ENCODE measurements around the gene COLQ. TPM values are rescaled to one million over a fixed set of nuclear protein-coding genes. Genes with fewer than 3 reads are reported as not detected.

The COLQ gene
- total RNA-seq, 1 experiment from 2014 or later: 0.64 TPM

DNA sequence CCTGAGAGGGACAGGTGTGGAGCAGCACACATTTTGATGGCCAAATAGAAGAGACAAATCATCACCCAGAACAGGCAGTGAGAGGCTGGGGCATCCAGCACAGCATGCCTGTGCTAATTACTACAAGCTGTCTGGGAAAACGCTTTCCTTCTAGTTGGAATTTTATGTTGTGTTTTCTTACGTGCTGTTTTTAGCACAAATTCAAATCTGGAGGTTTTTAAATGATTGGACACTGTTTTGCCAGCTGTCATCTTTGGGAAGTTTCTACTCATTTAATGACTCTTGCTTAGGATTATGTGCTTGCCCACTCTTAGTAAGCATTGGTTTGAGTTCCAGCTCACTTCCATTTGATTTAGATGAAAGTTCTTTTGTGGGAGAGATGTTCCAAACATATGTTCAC lies 50.7 kb downstream of the COLQ start:
- no peaks in the 10 kb centered on the region for H3K27me3 ChIP-seq (ENCODE audit: control insufficient read depth, insufficient read depth, low read length)
- POLR2A ChIA-PET: no interaction called here
- in situ Hi-C loops (cut with HindIII; ENCODE audit: low pct_unique_long_range_greater_than_20kb, low sequenced_read_pairs) (no loop called here), intact Hi-C loops (cut with micrococcal nuclease; ENCODE audit: unreplicated experiment) (no loop called here)
- H3K4me1 ChIP-seq (ENCODE audit: control insufficient read depth, insufficient read depth, low read length): no peaks in the 10 kb centered on the region
- BruUV-seq (replicated peaks): no TSS peak
- no peak overlapping the region for H3K27ac ChIP-seq (ENCODE audit: low read length)
- ATAC-seq: no peak
- TF ChIP-seq, protein P1, sequence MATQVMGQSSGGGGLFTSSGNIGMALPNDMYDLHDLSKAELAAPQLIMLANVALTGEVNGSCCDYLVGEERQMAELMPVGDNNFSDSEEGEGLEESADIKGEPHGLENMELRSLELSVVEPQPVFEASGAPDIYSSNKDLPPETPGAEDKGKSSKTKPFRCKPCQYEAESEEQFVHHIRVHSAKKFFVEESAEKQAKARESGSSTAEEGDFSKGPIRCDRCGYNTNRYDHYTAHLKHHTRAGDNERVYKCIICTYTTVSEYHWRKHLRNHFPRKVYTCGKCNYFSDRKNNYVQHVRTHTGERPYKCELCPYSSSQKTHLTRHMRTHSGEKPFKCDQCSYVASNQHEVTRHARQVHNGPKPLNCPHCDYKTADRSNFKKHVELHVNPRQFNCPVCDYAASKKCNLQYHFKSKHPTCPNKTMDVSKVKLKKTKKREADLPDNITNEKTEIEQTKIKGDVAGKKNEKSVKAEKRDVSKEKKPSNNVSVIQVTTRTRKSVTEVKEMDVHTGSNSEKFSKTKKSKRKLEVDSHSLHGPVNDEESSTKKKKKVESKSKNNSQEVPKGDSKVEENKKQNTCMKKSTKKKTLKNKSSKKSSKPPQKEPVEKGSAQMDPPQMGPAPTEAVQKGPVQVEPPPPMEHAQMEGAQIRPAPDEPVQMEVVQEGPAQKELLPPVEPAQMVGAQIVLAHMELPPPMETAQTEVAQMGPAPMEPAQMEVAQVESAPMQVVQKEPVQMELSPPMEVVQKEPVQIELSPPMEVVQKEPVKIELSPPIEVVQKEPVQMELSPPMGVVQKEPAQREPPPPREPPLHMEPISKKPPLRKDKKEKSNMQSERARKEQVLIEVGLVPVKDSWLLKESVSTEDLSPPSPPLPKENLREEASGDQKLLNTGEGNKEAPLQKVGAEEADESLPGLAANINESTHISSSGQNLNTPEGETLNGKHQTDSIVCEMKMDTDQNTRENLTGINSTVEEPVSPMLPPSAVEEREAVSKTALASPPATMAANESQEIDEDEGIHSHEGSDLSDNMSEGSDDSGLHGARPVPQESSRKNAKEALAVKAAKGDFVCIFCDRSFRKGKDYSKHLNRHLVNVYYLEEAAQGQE (IDR thresholded peaks at IDR 0.05; ENCODE audit: insufficient read depth in 1 of 2, low read depth in 2 of 2, low read length in 1 of 2): no peak
- TF ChIP-seq POLR2AphosphoS5 (IDR thresholded peaks at IDR 0.05; ENCODE audit: low read depth, low read length): no peak
- TF ChIP-seq, protein P2, sequence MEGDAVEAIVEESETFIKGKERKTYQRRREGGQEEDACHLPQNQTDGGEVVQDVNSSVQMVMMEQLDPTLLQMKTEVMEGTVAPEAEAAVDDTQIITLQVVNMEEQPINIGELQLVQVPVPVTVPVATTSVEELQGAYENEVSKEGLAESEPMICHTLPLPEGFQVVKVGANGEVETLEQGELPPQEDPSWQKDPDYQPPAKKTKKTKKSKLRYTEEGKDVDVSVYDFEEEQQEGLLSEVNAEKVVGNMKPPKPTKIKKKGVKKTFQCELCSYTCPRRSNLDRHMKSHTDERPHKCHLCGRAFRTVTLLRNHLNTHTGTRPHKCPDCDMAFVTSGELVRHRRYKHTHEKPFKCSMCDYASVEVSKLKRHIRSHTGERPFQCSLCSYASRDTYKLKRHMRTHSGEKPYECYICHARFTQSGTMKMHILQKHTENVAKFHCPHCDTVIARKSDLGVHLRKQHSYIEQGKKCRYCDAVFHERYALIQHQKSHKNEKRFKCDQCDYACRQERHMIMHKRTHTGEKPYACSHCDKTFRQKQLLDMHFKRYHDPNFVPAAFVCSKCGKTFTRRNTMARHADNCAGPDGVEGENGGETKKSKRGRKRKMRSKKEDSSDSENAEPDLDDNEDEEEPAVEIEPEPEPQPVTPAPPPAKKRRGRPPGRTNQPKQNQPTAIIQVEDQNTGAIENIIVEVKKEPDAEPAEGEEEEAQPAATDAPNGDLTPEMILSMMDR (IDR thresholded peaks at IDR 0.05): no peak
- TF ChIP-seq SIN3A (IDR thresholded peaks at IDR 0.05; ENCODE audit: borderline replicate concordance, insufficient read depth, low read depth, low read length): no peak
- TF ChIP-seq TCF7L2 (IDR thresholded peaks at IDR 0.05; ENCODE audit: low read depth, low read length): no peak
- H3K9me3 ChIP-seq (ENCODE audit: control insufficient read depth, insufficient read depth, low read depth, low read length): no peaks in the 10 kb centered on the region
- DNase-seq (ENCODE audit: low read depth, low spot score): no peak
- H3K4me3 ChIP-seq (ENCODE audit: low read depth in 2 of 2, low read length in 2 of 2): no peak overlapping the region
- CTCF ChIA-PET: no interaction called here
- H3K36me3 ChIP-seq (ENCODE audit: control insufficient read depth, insufficient read depth, low read length): no peaks in the 10 kb centered on the region

DNA sequence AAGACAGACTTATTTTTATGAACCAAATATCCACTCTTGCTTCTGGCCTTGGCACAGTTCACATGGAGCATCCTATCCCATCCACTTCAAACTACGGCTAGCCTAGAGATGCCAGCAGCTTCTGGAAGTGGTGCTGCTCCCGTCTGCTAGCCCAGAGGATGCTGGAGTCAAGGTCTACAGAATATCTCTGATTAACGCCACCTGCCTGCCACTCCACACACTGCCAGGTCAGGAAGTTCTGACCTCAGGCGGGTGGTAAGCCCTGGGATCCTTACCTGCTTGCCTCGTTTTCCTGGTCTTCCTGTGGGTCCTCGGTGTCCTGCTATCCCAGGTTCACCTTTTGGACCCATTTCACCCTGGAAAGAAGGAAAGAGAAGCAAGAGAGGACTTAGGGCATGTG lies 51.2 kb downstream of the COLQ start:
- H3K27ac ChIP-seq (ENCODE audit: low read length): no peak overlapping the region
- no peaks in the 10 kb centered on the region for H3K36me3 ChIP-seq (ENCODE audit: control insufficient read depth, insufficient read depth, low read length)
- ATAC-seq (no peak), DNase-seq (ENCODE audit: low read depth, low spot score) (no peak)
- in situ Hi-C loops (cut with HindIII; ENCODE audit: low pct_unique_long_range_greater_than_20kb, low sequenced_read_pairs) (no loop called here), intact Hi-C loops (cut with micrococcal nuclease; ENCODE audit: unreplicated experiment) (no loop called here)
- H3K27me3 ChIP-seq (ENCODE audit: control insufficient read depth, insufficient read depth, low read length): no peaks in the 10 kb centered on the region
- ChIA-PET CTCF (no interaction called here), POLR2A (no interaction called here)
- H3K4me1 ChIP-seq (ENCODE audit: control insufficient read depth, insufficient read depth, low read length): no peaks in the 10 kb centered on the region
- H3K4me3 ChIP-seq (ENCODE audit: low read depth in 2 of 2, low read length in 2 of 2): no peak overlapping the region
- BruUV-seq (replicated peaks): no TSS peak
- TF ChIP-seq, protein P1 (IDR thresholded peaks at IDR 0.05; ENCODE audit: insufficient read depth in 1 of 2, low read depth in 2 of 2, low read length in 1 of 2): no peak
- TF ChIP-seq, protein P2 (IDR thresholded peaks at IDR 0.05): no peak
- no peak for TF ChIP-seq SIN3A (IDR thresholded peaks at IDR 0.05; ENCODE audit: borderline replicate concordance, insufficient read depth, low read depth, low read length)
- no peak for TF ChIP-seq TCF7L2 (IDR thresholded peaks at IDR 0.05; ENCODE audit: low read depth, low read length)
- no peak for TF ChIP-seq POLR2AphosphoS5 (IDR thresholded peaks at IDR 0.05; ENCODE audit: low read depth, low read length)
- H3K9me3 ChIP-seq (ENCODE audit: control insufficient read depth, insufficient read depth, low read depth, low read length): no peaks in the 10 kb centered on the region
